SKM-1 treated with dmso at 0.1 percent for 144 hours (cell line): ENCODE measurements around the gene RAD9A.
A peak's percentile ranks its signal among the peaks of the same experiment; 100 is the strongest.

Experiments used
- DNase-seq: peaks from one replicate; lab custom pipeline; 2025; ENCODE audit not compliant: unreplicated experiment; lab: John Stamatoyannopoulos, UW

RAD9A gene

DNA sequence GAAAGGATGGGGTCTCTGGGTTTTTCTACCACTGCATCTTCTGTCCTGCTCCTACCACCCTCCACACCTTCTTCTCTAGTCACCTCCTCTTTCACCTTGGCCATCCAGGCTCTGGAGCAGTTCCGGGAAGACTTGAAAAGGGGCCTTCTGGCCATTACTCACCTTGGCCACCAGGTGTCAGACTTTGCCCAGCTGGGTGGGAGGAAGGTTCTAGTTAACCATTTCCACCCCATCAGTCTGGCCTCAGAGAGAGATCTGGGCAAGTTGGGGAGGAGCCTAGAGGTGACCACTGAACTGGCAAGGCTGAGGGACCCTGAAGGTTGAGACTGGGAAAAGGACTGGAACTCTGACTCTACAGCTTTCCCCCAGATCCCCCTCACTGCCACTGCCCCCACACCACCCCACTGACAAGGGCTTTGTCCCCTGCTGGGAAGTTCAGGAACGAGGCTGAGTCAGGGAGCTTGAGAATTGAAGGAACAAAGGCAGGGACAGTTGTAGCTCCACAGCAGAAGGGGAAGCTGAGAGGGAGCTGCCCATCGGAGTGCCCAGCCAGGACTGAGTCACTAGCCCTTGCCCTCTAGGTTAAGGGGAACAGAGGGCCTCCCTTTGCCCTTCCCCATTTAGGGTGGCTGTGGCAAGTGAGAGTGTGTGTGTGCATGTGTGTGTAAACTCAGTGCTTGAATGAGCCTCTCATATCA is 34.8 kb upstream of the RAD9A start:
- peak; percentile 82 for DNase-seq

DNA sequence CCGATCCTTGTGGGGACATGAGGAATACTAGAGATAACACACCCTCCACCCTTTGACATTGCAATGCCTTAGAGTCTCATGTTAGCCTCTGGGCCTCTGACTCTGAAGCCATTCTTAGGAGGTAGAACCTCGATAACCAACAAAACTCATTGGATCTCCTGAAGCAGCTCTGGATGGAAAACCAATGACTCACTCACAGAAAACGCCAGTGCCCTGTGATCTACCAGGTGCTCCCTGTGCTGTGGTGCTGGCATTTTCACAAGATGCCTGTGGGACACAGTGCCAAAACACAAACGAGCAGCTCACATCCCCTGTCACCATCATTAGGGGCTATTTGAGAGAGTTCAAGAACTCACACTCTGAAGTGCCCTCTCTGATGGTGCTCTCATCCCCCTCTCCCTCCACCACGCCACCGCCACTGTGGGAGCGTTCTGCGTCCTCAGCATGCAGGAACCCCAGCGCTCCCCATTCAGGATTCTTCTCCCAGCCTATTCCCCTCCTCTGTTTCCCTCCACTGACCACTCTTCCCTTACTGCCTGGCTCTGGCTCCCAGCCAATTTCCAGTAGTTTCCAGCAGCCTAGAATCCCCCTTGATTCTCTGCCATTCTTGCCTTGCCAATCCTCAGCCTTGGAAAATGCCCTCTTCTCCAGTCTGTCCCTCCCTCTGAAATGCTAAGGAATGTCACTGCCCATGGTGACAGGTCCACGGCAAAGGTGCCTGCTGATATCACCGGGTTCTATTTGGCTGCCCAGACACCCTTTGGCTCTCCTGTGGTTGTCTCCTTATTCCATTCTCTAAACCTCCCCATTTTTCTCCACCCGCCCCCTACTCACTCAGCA is 33.7 kb upstream of the RAD9A start:
- DNase-seq: no peak

DNA sequence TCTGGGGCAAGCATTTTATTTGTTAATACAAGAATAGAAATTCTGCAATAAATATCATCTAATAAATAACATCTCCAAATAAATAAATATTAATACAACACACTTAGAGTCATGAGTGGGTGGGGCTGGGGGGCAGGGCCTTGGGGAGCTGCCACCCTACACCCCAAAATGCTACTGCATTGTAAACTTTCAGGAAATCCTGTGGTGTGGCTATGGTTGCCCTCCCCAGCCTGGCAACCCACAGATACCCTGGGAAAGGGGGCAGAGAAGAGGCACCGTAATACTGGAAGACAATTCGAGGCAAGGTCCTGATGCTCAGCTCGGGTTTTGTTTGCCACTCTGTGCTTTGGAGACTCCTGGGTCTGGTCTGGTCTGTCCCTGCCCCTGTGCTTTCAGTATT is 27.6 kb upstream of the RAD9A start:
- no peak for DNase-seq

DNA sequence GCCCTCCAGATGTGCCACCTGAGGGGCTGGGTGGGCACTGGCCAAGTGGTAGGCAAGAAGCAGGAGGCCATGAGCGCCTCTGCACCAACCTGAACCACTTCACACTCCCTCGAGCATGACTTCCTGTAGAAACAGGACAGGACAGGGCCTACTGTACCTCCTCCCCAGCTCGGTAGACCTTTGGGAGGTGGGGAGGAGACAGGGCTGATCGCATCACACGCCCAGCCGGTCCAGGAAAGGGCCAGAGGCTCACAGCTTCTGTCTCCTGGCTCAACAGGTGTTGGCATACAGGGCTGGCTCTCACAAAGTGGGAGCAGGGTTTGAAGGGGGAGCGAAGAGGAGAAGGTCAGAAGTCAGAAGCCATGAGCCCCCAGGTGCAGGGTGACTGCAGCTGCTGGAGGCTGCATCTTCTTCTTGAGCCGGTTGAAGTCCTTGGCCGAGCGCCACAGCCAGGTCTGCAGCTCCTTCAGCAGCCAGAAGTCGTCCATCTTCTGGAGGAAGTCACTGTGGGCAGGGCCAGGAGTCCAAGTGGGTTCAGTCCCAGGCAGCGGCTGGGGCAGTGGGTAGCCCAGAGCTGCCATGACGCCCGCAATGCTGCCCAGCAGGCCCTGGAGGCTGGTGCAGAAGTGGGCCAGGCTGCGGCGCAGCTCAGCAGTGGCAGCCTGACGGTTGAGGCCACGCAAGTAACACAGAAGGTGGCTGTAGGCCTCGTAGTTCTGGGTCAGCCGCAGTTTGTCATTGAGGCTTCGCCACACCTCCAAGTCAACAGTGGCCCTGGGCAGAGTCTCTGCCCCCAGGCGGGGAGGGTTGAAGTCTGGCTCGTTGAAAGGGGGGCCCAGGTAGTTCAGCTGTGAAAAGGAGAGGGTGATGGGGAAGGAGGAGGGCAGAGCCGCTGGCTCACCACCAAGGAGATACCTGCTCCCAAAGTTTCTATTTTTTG is 26.7 kb upstream of the RAD9A start:
- no peak for DNase-seq

DNA sequence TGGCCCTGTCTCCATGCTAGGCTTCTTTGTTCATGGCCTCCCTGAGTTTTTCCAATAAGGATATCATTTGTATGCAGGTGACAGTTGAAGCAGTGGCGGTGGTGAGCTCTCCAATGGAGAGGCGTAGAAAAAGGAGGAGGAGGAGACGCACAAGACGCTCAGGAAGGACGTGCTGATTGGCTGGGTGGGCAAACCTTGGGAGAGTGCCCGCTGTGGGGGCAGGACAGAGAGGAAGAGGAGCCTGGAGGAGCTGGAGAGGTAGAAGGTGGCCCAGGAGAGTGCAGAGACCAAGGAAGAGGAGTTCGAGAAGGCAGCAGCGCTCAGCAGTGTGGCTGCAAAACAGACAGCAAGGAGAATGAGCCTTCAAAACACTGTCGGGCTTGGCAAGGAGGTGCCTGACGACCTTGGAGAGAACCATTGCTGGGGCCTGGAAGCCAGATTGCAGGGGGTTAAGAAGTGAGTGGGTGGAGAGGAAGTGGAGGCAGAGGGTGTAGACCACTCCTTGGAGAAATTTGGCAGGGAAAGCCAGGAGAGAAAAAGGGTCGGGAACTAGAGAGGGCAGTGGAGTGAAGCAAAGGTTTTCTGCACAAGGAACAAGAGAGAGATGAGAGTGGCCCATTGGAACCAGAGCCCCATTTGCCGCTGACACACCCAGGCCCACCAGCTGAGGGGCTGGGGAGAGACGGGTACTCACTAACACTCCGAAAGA is 25.9 kb upstream of the RAD9A start:
- no peak for DNase-seq

DNA sequence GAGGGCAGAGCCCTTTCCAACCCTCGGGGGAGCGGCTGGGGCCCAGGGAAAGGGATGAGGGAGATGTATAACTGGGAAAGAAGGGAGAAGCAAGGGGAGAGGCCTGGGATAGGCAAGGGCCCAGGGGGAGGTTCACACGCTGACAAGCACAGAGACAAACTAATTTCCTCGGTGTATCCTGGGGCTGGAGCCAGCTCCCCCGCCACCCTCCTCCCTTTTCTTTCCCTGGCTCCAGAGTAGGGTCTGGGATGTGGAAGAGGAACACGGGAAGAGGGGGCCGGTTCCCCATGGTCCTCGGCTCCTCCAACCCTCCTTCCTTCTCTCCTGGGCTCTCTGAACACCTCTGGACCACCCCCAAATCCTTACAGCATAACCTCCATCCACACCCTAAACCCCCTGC is 25.2 kb upstream of the RAD9A start:
- DNase-seq: no peak

DNA sequence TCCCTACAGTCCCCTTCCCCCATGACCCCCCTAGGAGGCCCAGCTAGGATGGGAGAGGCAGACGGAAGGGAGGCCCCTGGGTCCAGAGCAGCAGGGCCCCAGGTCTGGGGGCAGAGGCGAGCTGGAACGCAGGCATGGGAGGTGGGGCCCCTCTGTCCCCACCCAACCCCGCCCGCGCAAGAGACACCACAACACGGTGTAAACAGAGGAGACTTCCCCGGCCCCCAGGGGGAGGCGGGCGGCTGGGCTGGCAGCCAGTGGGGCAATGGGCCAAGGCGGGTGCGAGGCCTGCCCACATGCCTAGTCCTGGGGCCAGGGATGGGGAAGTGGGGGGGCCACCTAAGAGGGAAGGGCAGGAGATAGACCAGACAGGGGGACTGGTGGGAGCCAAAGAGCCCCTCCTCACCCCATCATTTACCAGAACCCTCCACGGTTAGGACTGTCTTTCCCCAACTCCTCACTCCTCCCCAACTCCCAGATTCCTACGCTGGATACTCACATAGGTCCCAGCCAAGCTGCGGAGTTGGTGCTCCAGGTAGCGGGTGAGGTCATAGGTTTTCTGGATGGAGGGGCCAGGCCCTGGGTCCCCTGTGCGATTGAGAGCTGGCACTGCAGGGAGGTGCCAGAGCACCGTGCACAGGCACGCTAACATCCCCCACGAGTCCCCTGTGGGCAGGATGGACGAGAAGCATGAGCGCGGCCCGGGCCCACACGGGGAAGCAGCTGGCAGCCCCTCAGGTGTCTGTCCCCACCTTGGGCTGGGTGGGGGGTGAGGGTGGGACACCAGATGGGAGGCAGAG is 24.6 kb upstream of the RAD9A start:
- no peak for DNase-seq

DNA sequence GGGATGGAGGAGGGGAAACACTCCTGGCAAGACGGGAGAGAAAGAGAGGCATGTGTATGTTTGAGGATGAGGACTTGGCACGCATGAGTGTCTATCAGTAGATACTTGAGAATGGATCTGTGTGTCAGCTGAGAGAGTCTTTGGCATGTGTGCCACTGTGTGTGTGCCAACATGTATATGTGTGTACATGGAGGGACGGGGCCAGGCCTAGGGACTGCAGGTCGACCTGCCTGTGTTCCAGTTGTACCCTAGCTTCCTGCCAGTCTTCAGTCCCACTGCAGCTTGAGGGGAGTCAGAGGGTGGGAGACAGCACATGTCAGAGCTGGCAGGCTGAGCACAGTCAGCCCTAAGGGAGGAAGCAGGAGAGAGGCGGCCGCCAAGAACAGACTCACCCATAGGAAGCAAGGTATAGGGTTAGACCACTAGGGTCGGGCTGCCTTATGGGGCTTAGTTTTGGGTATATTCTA is 24.0 kb upstream of the RAD9A start:
- DNase-seq: no peak

DNA sequence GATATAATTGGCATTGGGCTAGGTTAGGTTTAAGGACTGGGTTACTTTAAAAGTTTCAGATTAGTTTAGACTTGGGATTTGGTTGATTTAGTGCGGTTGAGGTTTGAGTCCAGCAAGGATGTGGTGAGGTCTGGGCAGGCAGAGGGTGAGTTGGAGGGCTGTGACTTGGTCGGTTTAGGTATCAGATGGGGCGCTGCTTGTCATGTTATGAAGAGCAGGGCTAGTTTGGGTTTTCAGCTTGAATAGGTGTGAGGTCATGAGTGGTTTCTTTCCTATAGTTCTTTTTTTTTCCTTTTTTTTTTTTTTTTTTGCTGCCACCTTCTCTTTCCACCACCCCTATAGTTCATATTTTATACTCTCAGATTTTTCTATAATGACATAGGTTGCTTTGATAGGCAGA is 23.2 kb upstream of the RAD9A start:
- DNase-seq: no peak

DNA sequence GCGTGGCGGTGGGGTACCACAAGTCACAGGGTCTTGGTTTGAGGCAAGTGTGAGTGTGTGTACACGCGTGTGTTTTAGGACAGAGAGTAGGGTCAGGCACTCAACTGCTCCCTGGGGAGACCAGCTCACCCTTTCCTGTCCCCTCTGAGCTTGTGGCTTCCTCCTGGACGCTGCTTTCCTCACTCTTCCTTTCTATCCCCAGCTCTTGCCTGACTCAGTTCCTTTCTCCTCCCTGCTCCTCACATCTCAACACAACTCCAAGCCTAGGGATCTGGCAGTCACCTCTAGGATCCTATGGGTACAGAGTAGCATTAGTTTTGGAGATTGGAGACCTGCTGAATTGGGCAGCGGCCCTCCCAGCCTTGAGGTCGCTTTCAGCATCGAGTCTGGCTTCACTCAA is 22.5 kb upstream of the RAD9A start:
- no peak for DNase-seq

DNA sequence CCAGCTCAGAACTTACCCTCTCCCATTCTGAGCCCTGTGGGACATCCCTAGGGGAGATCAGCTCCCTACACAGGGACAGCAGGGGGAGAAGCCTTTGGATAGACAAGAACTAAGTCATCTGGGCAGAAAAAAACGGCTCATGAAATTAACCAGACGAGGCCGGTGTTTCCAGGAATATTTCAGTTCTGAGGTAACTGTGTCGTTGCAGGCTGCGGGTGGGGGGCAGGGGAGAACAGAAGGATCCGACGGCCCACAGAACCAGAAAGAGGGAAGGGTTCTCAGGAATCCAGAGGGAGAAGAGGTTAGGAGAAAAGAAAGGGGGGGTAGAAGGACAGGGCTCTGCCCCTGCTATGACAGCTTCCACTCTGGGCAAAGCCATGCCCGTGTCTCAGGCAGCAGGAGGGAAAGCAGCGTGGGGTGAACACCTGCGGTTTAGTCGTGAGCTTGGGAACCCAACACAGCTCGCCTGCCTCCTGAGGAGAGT is 21.9 kb upstream of the RAD9A start:
- no peak for DNase-seq

DNA sequence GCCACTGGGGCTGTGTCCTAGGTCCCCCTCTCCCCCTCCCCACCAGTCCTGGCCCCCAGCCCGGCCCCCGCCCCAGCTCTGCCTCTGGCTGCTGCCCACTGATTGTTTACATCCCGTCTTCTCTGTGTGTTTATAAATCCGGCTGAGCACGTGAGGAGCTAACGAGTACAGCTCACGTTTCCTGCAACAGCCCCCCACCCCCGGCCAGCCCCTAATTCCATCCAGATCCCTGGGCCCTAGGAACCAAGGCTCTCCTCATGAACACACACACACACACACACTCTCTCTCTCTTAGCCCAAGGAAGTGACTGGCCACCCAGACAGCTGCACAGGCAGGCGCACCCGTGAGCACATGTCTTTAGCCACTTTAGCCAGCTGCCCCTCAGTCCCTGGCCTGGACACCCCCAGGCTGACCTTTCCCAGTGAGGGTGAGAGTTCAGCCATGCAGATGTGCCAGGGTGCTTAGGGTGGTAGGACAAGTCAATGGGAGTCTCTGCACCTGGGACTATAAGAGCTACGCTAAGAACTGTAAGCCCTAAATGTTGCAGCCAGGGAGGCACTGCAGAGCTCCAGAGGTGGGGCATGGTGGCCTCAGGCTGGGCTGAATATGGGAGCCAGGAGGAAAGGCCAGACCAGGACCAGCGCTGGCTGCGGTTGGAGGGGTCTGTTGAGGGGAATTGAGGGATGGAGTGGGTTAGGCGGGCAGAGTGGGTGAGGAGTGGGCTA is 21.3 kb upstream of the RAD9A start:
- no peak for DNase-seq

DNA sequence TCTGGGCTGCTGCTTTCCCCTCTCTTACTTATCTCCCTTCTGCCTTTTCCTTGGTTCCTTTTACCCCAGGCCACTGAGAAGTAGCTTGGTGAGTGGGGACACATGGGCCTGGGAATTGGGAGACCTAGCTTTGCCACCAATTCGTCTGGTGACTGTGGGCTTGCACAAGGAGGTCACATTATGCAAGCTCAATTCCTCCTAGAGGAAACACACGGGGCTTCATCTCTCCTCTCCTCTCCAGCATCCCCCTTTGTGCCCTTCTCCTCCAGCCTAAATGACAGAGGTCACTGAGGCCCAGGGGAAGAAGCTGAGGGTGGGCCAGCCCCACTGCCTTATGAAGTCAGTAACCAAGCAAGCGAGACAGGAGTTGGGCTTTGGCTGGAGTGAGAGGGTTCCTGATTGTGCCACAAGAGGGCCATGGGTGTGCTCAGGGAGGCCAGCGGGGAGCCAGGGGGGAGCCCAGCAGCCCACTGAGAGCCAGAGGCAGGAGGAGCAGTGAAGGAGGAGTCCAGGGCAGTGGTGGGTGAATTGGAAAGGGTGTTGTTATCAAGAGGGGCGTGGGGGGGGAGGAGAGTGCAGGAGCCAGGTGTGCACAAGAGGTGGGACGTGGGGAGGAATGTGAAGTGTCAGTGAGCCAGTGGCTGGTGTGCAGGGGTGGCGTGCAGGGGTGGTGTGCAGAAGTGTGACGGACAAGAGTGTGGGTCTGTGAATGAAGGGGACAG is 20.4 kb upstream of the RAD9A start:
- peak; percentile 55 for DNase-seq

DNA sequence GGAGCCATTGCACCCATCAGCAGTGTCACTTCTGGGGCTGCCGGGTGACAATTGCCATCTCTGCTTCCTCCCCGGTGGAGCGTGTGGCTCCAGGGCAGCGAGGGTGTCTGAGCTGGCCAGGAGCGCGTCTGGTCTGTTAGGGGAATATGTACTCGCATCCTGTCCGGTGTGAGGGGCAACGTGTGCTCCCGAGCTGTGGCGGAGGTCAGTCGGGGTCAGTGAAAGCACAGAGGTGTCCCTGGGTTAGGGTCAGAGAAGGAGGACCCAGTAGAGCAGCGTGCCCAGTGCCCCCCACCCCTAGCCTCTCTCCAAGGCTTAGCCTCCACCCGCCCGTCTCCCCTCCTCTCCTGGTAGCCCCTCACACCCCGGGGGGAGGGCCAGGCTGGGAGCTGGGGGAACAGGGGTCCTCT is 19.9 kb upstream of the RAD9A start:
- DNase-seq: no peak

DNA sequence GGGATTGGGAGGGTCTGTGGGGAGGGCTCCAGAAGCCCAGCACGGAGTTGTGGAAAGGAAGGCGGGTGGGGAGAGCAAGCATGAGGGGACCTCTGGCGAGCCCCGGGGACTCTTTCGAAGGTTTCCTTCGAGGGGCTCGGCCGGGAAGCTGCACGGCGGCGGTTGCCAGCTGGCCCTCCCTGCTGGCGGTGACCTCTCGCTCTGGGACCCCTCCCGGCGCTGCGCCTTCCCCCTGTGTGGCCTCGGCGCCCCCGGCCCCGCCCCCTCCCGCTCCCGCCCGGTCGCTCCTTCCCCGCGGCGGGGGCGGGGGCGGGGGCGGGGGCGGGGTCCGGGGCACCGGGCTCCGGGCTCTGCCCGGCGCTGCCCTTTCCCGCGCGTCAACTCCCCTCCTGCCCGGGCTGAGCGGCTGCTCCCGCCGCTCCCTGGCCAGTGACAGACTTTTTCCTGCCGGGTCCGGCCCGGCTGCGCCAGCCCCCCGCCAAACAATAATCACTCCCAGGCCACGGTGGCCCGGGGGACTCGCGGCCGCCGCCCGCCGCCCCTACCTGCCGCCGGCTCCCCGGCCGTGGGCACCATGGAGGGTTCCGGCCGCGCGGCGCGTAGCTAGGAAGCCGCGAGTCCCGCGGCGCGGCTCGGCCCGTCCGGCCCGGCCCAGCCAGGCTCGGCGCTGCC is 19.3 kb upstream of the RAD9A start:
- no peak for DNase-seq

DNA sequence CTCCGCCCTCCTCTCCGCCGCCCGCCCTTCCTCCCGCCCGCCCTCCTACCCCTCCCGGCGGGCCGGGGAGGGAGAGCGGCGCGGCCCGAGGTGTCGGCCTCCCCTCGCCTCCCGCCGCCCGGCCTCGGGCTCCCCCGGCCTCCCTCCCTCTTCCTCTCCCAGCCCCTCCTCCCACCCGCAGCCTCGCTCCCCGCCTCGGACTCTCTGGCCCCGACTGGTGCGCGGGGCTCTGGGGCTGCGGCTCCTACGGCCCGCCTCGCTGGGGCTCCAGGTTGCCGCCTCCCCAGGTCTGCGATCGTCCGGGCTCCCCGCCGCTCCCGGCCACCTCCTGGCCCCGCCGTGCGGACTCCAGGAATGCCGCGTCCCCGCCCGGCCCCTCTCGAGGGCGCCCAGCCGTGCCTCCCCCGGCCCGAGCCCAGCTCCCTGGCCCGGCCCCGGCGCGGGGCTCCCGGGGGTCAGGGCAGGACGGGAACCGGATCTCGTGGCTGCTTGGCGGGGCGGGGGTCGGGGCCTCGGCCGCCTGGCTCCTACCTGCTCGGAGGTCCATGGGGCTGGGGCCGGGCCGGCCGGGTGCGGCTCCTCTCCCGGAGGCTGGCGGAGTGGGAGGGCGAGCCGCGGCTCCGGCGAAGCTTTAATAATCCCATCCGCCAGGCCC is 18.7 kb upstream of the RAD9A start, which contains the start of gene CLCF1:
Gene CLCF1 (minus strand): TSS at position 606 of the 655 bp plus-strand sequence. CDS start 59 bp downstream, at position 547.
- DNase-seq: peak; percentile 20
